ENCODE measurements around the gene STX18. TPM values are rescaled to one million over a fixed set of nuclear protein-coding genes. Genes with fewer than 3 reads are reported as not detected.
"Not testable (repeated sequence)": the region's sequence is repeated elsewhere in the genome, so short reads cannot be mapped to it uniquely, and the experiment has no call there.

The STX18 gene
- total RNA-seq, 6 experiments from 2014 or later, result 11.7 to 18.4 (median 15.8) TPM

- DNase-seq (no peak), ATAC-seq (peak in 3 of 4 donors; percentile 39 to 62 (median 56))
- TF ChIP-seq CTCF (IDR thresholded peaks at IDR 0.05), result peak; percentile 48 to 51 (median 50)
- no peak for TF ChIP-seq POLR2A (IDR thresholded peaks at IDR 0.05)
- no peak overlapping the region for H3K27ac ChIP-seq
- H3K4me3 ChIP-seq, result peak overlapping the region in 1 of 3 donors; percentile 11
- no peaks in the 10 kb centered on the region for H3K27me3 ChIP-seq
- 52% methylated on average over 4 of the region's 4 CpGs for WGBS (ENCODE audit: insufficient coverage, low coverage, low lambda C conversion rate, missing lambda C conversion rate)
- H3K36me3 ChIP-seq, result no peaks in the 10 kb centered on the region
- intact Hi-C loops (cut with DNase I), result no loop called here
- no peaks in the 10 kb centered on the region for H3K9me3 ChIP-seq
- H3K4me1 ChIP-seq, result peaks cover 0 to 3% (median 0%) of the 10 kb centered on the region in 4 donors
Measured at GRCh38 chr4:4519297-4519894, 22.5 kb downstream of the STX18 start.

- Histone ChIP-seq H3K27me3 (no peaks in the 10 kb centered on the region), H3K27ac (no peak overlapping the region), H3K9me3 (no peaks in the 10 kb centered on the region), H3K4me1 (no peaks in the 10 kb centered on the region), H3K4me3 (no peak overlapping the region), H3K36me3 (no peaks in the 10 kb centered on the region)
- TF ChIP-seq CTCF (IDR thresholded peaks at IDR 0.05) (no peak), POLR2A (IDR thresholded peaks at IDR 0.05) (no peak)
- DNase-seq, result no peak
- no peak for ATAC-seq
- intact Hi-C loops (cut with DNase I), result no loop called here
- 76% methylated on average over 5 of the region's 5 CpGs for WGBS (ENCODE audit: insufficient coverage, low coverage, low lambda C conversion rate, missing lambda C conversion rate)
Measured at GRCh38 chr4:4518747-4519146, 23.1 kb downstream of the STX18 start.

GRCh38 chr4:4514786-4515185, 27.1 kb downstream of the STX18 start:
- Histone ChIP-seq H3K4me3 (no peak overlapping the region), H3K9me3 (no peaks in the 10 kb centered on the region), H3K4me1 (peaks cover 0 to 14% (median 6%) of the 10 kb centered on the region in 4 donors), H3K27me3 (no peaks in the 10 kb centered on the region), H3K27ac (no peak overlapping the region), H3K36me3 (no peaks in the 10 kb centered on the region)
- TF ChIP-seq CTCF (IDR thresholded peaks at IDR 0.05) (no peak), POLR2A (IDR thresholded peaks at IDR 0.05) (no peak)
- intact Hi-C loops (cut with DNase I), result no loop called here
- no peak for ATAC-seq
- no peak for DNase-seq

- TF ChIP-seq POLR2A (IDR thresholded peaks at IDR 0.05), result no peak
- TF ChIP-seq CTCF (IDR thresholded peaks at IDR 0.05), result no peak
- 44% methylated on average over 1 of the region's 1 CpG for WGBS (ENCODE audit: insufficient coverage, low coverage, low lambda C conversion rate, missing lambda C conversion rate)
- Histone ChIP-seq H3K27me3 (no peaks in the 10 kb centered on the region), H3K27ac (no peak overlapping the region), H3K4me1 (peaks cover 0 to 14% (median 7%) of the 10 kb centered on the region in 4 donors), H3K36me3 (no peaks in the 10 kb centered on the region), H3K9me3 (no peaks in the 10 kb centered on the region), H3K4me3 (no peak overlapping the region)
- ATAC-seq, result peak in 3 of 4 donors; percentile 31 to 46 (median 36)
- intact Hi-C loops (cut with DNase I), result no loop called here
- no peak for DNase-seq
Measured at GRCh38 chr4:4512282-4512681, 29.6 kb downstream of the STX18 start.

- H3K4me3 ChIP-seq; H3K27ac ChIP-seq; H3K36me3 ChIP-seq; DNase-seq; ATAC-seq; intact Hi-C loops (cut with DNase I); H3K9me3 ChIP-seq; H3K27me3 ChIP-seq: not testable (repeated sequence)
- WGBS (ENCODE audit: insufficient coverage, low coverage, low lambda C conversion rate, missing lambda C conversion rate), result 91% methylated on average over 3 of the region's 3 CpGs
- H3K4me1 ChIP-seq, result peaks cover 0 to 16% (median 7%) of the 10 kb centered on the region in 4 donors
Measured at GRCh38 chr4:4510641-4511040, 31.2 kb downstream of the STX18 start.

Data from right lobe of liver (tissue), 6 donors.